ENCODE measurements around the gene NSMCE4A. TPM values are rescaled to one million over a fixed set of nuclear protein-coding genes. Genes with fewer than 3 reads are reported as not detected.

NSMCE4A gene
- total and polyA plus RNA-seq, 9 of the 15 experiments (the other 6 are each of a cell fraction or from before 2014, with no cell fraction given), result 8.4 to 88.5 (median 46.4) TPM

DNA sequence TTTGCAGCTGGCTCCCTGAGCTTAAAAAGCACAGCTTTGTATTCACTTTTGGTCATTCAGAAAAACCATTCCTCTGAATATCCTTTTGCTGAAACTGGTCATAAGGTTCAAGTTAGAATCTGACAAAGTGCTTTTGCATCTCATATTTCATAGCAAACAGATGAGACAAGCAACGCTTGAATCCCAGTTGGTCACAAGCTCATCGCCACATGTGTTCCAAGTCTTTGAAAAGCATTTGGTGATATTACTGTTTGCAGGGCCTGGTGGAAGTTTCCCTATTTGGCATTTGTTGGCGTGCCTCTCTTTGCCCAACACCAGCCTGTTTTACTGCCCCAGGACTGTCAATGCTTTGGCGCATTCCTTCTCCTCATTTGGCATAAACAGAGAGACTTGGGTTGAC lies 24.3 kb upstream of the NSMCE4A start:
- DNase-seq (ENCODE audit: extremely low read depth in 1 of 4, low spot score in 3 of 4), result no peak
- Histone ChIP-seq H3K27ac (ENCODE audit: extremely low read depth, low read depth, low read length) (no peak overlapping the region), H3K9me1 (ENCODE audit: control insufficient read depth, insufficient read depth, low read length) (no peaks in the 10 kb centered on the region), H3K4me1 (replicated peaks in 1 of 2; ENCODE audit: control insufficient read depth in 2 of 2, insufficient read depth in 2 of 2, low read length in 2 of 2) (no peaks in the 10 kb centered on the region), H3K4me2 (ENCODE audit: insufficient read depth, low read length) (no peak overlapping the region), H3K79me2 (ENCODE audit: control insufficient read depth, insufficient read depth, low read length) (no peaks in the 10 kb centered on the region), H3K4me3 (no peak overlapping the region), H3K9ac (ENCODE audit: insufficient read depth in 1 of 2, low read depth in 2 of 2, low read length in 2 of 2) (no peak overlapping the region), H3K27me3 (ENCODE audit: control insufficient read depth in 2 of 2, insufficient read depth in 2 of 2, low read length in 2 of 2) (peaks cover 6 to 28% of the 10 kb centered on the region in 2 experiments; a peak in 3 of 5 replicates), H4K20me1 (replicated peaks; ENCODE audit: control insufficient read depth, insufficient read depth, low read length) (no peaks in the 10 kb centered on the region), H3K36me3 (ENCODE audit: control insufficient read depth, insufficient read depth, low read length) (no peaks in the 10 kb centered on the region), H3K9me3 (replicated peaks; ENCODE audit: control insufficient read depth, insufficient read depth, low read depth, low read length) (no peaks in the 10 kb centered on the region), H2AFZ (ENCODE audit: low read depth, low read length) (no peak overlapping the region)
- intact Hi-C loops (cut with micrococcal nuclease), result no loop called here
- POLR2A ChIA-PET, result no interaction called here
- TF ChIP-seq RB1 (IDR thresholded peaks at IDR 0.05; ENCODE audit: low read depth) (no peak), MIER1 (IDR thresholded peaks at IDR 0.05; ENCODE audit: low read depth) (no peak), PHF20 (IDR thresholded peaks at IDR 0.05; ENCODE audit: partially characterized antibody) (no peak), HNRNPUL1 (IDR thresholded peaks at IDR 0.05; ENCODE audit: low read length) (no peak), SMAD3 (CRISPR knock-in tag; conservative IDR thresholded peaks at IDR 0.05) (no peak), SPI1 (IDR thresholded peaks at IDR 0.05; ENCODE audit: borderline replicate concordance, low read depth, low read length) (no peak), MAFG (tag; conservative IDR thresholded peaks at IDR 0.05) (no peak), MITF (IDR thresholded peaks at IDR 0.05) (no peak), SRF (CRISPR knock-in tag; IDR thresholded peaks at IDR 0.05) (no peak), ZEB2 (IDR thresholded peaks at IDR 0.05) (no peak), SREBF1 (IDR thresholded peaks at IDR 0.05; ENCODE audit: borderline replicate concordance, low read depth, low read length) (no peak), NR4A1 (CRISPR knock-in tag; IDR thresholded peaks at IDR 0.05) (no peak), NR4A1 (tag; IDR thresholded peaks at IDR 0.05) (no peak), FOXP4 (CRISPR knock-in tag; IDR thresholded peaks at IDR 0.05; ENCODE audit: borderline replicate concordance) (no peak), GATA2 (CRISPR knock-in tag; IDR thresholded peaks at IDR 0.05) (no peak), XRCC3 (IDR thresholded peaks at IDR 0.05) (no peak), PTTG1 (tag; IDR thresholded peaks at IDR 0.05; ENCODE audit: low read depth) (no peak), GTF2B (IDR thresholded peaks at IDR 0.05; ENCODE audit: extremely low read depth, insufficient read length) (no peak), TGIF2 (CRISPR knock-in tag; IDR thresholded peaks at IDR 0.05) (no peak)
- TF ChIP-seq, protein P1, sequence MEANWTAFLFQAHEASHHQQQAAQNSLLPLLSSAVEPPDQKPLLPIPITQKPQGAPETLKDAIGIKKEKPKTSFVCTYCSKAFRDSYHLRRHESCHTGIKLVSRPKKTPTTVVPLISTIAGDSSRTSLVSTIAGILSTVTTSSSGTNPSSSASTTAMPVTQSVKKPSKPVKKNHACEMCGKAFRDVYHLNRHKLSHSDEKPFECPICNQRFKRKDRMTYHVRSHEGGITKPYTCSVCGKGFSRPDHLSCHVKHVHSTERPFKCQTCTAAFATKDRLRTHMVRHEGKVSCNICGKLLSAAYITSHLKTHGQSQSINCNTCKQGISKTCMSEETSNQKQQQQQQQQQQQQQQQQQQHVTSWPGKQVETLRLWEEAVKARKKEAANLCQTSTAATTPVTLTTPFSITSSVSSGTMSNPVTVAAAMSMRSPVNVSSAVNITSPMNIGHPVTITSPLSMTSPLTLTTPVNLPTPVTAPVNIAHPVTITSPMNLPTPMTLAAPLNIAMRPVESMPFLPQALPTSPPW (CRISPR knock-in tag; IDR thresholded peaks at IDR 0.05), result no peak
- WGBS (ENCODE audit: insufficient coverage, low coverage, missing lambda C conversion rate), result 2% methylated on average over 4 of the region's 4 CpGs
- BruUV-seq (replicated peaks), result no TSS peak
- CTCF ChIA-PET (ENCODE audit: low intra/inter-chr PET ratio), result no interaction called here
- in situ Hi-C loops (cut with MboI), result no loop called here
- ATAC-seq, result no peak
- FAIRE-seq, result no peak

All from K562 (cell line).